ENCODE results near the gene RNPEP.

RNPEP gene

DNA sequence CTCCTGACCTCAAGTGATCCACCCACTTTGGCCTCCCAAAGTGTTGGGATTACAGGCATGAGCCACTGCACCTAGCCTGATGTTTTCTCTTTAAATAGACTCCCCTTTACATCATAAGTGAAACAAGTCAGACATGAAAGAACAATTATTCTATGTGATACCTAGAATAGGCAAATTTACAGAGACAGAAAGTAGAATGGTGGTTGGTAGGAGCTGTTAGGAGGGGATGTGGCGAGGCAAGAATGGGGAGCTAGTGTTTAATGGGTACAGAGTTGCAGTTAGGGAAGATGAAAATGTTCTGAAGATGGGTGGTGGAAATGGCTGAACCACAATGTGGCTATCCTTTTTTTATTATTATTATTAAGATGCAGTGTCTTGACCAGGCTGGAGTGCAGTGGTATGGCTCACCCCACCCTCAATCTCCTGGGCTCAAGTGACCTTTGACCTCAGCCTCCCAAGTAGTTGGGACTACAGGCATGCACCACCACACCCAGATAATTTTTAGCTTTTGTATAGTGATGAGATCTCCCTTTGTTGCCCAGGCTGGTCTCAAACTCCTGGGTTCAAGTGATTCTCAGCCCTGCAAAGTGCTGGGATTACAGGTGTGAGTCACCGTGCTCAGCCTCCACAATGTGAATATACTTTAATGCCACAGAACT, 56.4 kb downstream of the RNPEP start:
- peaks cover 11% of the 10 kb centered on the region for H3K4me1 Mint-ChIP-seq
- H3K27me3 Mint-ChIP-seq (ENCODE audit: low read depth, poor library complexity) = peaks cover 11% of the 10 kb centered on the region
- DNase-seq = no peak
- no peak overlapping the region for H3K4me3 Mint-ChIP-seq
- H3K36me3 Mint-ChIP-seq (ENCODE audit: low read depth) = no peaks in the 10 kb centered on the region
- H3K9me3 Mint-ChIP-seq = peaks cover 3% of the 10 kb centered on the region
- H3K27ac Mint-ChIP-seq = no peak overlapping the region
- TF ChIP-seq, protein P1, sequence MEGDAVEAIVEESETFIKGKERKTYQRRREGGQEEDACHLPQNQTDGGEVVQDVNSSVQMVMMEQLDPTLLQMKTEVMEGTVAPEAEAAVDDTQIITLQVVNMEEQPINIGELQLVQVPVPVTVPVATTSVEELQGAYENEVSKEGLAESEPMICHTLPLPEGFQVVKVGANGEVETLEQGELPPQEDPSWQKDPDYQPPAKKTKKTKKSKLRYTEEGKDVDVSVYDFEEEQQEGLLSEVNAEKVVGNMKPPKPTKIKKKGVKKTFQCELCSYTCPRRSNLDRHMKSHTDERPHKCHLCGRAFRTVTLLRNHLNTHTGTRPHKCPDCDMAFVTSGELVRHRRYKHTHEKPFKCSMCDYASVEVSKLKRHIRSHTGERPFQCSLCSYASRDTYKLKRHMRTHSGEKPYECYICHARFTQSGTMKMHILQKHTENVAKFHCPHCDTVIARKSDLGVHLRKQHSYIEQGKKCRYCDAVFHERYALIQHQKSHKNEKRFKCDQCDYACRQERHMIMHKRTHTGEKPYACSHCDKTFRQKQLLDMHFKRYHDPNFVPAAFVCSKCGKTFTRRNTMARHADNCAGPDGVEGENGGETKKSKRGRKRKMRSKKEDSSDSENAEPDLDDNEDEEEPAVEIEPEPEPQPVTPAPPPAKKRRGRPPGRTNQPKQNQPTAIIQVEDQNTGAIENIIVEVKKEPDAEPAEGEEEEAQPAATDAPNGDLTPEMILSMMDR (IDR thresholded peaks at IDR 0.05) = no peak

DNA sequence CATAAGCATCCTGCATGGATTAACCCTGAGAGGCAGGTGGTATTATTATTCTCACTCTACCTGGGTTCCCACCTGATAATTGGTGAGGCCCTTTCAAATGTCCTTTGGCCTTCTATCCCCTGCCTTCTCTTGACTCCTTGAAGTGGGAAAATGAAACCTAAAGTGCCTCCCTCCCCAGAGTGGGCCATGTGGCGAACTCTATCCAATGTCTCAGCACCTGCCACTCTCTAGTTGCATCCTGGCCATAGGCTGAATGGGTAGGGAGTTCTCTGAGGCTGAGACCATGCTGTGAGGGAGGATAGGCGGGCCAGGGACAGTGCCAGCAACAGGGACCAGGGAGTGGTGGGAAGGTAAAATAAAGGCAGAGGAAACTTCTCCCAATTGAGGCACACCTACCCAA, 63.3 kb downstream of the RNPEP start:
- TF ChIP-seq, protein P1 (IDR thresholded peaks at IDR 0.05) = no peak
- Mint-ChIP-seq H3K36me3 (ENCODE audit: low read depth) (no peaks in the 10 kb centered on the region), H3K9me3 (no peaks in the 10 kb centered on the region), H3K27ac (no peak overlapping the region), H3K4me3 (no peak overlapping the region), H3K27me3 (ENCODE audit: low read depth, poor library complexity) (peaks cover 5% of the 10 kb centered on the region), H3K4me1 (no peaks in the 10 kb centered on the region)
- no peak for DNase-seq

DNA sequence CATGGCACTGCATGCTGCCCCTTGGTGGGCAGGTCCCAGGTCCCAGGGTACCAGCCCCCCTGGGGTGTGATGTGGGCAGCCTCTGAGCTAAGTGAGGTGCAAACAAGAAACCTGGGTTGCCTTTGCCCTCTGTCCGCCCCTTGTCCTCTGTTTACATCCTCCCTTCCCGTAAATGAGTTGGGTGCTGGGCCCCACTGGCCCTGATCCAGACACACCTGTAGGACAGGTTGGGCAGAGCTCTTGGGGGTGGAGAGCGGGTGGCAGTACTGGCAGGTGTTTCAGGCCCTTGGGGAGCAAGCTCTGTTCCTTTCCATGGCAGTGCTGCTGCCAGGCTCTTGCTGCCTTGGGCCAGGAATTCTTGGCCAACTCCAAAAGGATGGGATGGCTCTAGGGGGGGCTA, 63.8 kb downstream of the RNPEP start:
- Mint-ChIP-seq H3K9me3 (no peaks in the 10 kb centered on the region), H3K4me3 (no peak overlapping the region), H3K27me3 (ENCODE audit: low read depth, poor library complexity) (peaks cover 5% of the 10 kb centered on the region), H3K27ac (no peak overlapping the region), H3K36me3 (ENCODE audit: low read depth) (no peaks in the 10 kb centered on the region), H3K4me1 (no peaks in the 10 kb centered on the region)
- TF ChIP-seq, protein P1 (IDR thresholded peaks at IDR 0.05) = no peak
- no peak for DNase-seq

DNA sequence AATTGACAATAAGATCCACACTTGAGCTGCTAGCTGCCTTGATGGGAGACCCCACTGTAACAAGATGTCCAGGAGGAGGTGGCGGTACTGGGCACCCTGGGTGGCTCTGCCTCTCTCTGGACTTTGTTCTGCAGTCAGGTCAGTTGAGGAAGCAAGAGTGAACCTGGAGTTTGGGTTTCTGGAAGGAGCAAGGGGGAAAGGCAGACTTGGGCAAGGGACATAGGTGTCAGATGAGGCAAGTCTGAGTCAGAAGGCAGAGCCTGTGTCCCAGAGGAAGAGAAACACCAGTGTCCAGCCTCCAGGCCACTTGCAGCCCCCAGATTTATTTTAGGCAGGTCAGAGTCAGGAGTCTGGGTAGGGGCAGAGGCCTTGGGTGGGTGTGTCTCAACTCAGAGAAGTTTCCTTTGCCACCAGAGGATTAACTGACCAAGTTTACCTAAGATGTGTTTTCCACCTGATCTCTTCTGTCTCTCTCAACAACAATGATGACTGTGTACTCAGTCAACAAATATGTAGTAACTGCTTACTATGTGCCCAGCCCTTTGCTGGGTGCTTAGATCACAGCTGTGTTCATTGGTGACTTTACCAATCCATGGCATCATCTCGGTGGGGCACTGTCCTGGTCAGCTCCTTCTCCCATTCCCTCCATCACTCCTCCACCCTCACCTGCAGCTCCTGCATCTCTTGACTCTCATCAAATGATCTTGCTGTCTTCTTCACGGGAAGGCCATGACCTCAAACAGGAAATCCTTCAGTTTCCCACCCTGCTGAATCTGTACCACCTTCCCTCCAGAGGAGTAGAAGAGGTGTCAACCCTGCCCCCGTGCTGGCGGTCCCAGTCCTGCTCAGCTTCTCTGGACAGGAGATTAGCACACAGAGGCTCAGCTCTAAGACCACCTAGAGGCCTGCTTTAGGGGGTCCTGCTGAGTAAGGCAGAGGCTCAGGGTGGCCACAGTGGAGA, 64.6 kb downstream of the RNPEP start:
- no peaks in the 10 kb centered on the region for H3K9me3 Mint-ChIP-seq

DNA sequence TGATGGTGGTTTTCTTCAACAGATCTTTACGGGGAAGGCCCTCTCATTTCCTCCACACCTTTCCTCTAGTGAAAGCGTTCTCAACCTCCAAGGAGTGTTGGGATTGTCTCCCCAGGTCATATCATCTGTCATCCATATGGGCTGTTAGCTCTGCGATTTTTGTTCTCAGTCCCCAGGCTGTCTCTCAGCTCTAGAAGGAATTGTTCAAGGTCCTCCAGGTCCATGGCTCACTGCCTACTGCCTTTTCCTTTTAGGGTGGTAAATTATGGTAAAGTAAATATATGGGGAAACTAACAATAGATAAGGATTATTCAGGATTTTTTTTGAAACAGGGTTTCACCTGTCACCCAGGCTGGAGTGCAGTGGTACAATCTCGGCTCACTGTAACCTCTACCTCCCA, 65.5 kb downstream of the RNPEP start:
- DNase-seq = no peak
- Mint-ChIP-seq H3K4me3 (no peak overlapping the region), H3K9me3 (no peaks in the 10 kb centered on the region), H3K27me3 (ENCODE audit: low read depth, poor library complexity) (peaks cover 8% of the 10 kb centered on the region), H3K27ac (peak overlapping the region; percentile 28), H3K36me3 (ENCODE audit: low read depth) (no peaks in the 10 kb centered on the region), H3K4me1 (no peaks in the 10 kb centered on the region)
- TF ChIP-seq, protein P1 (IDR thresholded peaks at IDR 0.05) = no peak

More for the DNA sequence above, 64.6 kb downstream of the RNPEP start:
- Mint-ChIP-seq H3K36me3 (ENCODE audit: low read depth) (no peaks in the 10 kb centered on the region), H3K27ac (no peak overlapping the region), H3K27me3 (ENCODE audit: low read depth, poor library complexity) (peaks cover 8% of the 10 kb centered on the region), H3K4me3 (no peak overlapping the region), H3K4me1 (no peaks in the 10 kb centered on the region)
- no peak for DNase-seq
- TF ChIP-seq, protein P1 (IDR thresholded peaks at IDR 0.05) = no peak
